ENCODE results near the gene CHGA. TPM values are rescaled to one million over a fixed set of nuclear protein-coding genes. Genes with fewer than 3 reads are reported as not detected.

Gene CHGA
- total RNA-seq, 1 experiment from 2014 or later: not detected

- DNase-seq (ENCODE audit: low read depth): no peak
Measured at GRCh38 chr14:92903359-92903758, 19.6 kb upstream of the CHGA start.

- no peak for DNase-seq (ENCODE audit: low read depth)
Measured at GRCh38 chr14:92905667-92906066, 17.3 kb upstream of the CHGA start.

GRCh38 chr14:92906420-92906819, 16.5 kb upstream of the CHGA start:
- DNase-seq (ENCODE audit: low read depth): no peak

GRCh38 chr14:92906823-92907222, 16.1 kb upstream of the CHGA start:
- DNase-seq (ENCODE audit: low read depth): no peak

- DNase-seq (ENCODE audit: low read depth): no peak
Measured at GRCh38 chr14:92907316-92907911, 15.5 kb upstream of the CHGA start.

- DNase-seq (ENCODE audit: low read depth): peak; percentile 11
Measured at GRCh38 chr14:92914087-92914656, 8.8 kb upstream of the CHGA start.

- no peak for DNase-seq (ENCODE audit: low read depth)
Measured at GRCh38 chr14:92916201-92916600, 6.7 kb upstream of the CHGA start.

GRCh38 chr14:92917041-92917940, 5.7 kb upstream of the CHGA start:
- no peak for DNase-seq (ENCODE audit: low read depth)

GRCh38 chr14:92917956-92918355, 5.0 kb upstream of the CHGA start:
- no peak for DNase-seq (ENCODE audit: low read depth)

- DNase-seq (ENCODE audit: low read depth): no peak
Measured at GRCh38 chr14:92920001-92920400, 2.9 kb upstream of the CHGA start.

- no peak for DNase-seq (ENCODE audit: low read depth)
Measured at GRCh38 chr14:92922155-92922735, 705 bp upstream of the CHGA start.

GRCh38 chr14:92923744-92924103, 774 bp downstream of the CHGA start:
- DNase-seq (ENCODE audit: low read depth): no peak

- no peak for DNase-seq (ENCODE audit: low read depth)
Measured at GRCh38 chr14:92924247-92924646, 1.3 kb downstream of the CHGA start.

- DNase-seq (ENCODE audit: low read depth): no peak
Measured at GRCh38 chr14:92925446-92925845, 2.5 kb downstream of the CHGA start.

- DNase-seq (ENCODE audit: low read depth): no peak
Measured at GRCh38 chr14:92926180-92926845, 3.4 kb downstream of the CHGA start.

GRCh38 chr14:92926931-92927330, 4.0 kb downstream of the CHGA start:
- DNase-seq (ENCODE audit: low read depth): no peak

GRCh38 chr14:92927349-92928257, 4.7 kb downstream of the CHGA start:
- no peak for DNase-seq (ENCODE audit: low read depth)

- no peak for DNase-seq (ENCODE audit: low read depth)
Measured at GRCh38 chr14:92928258-92928629, 5.3 kb downstream of the CHGA start.

GRCh38 chr14:92928961-92929688, 6.2 kb downstream of the CHGA start:
- no peak for DNase-seq (ENCODE audit: low read depth)
